Ramos (cell line): ENCODE measurements around the gene CCNB1IP1.
"Not testable (repeated sequence)": the region's sequence is repeated elsewhere in the genome, so short reads cannot be mapped to it uniquely, and the experiment has no call there.

ENCODE experiments used
- in situ Hi-C: fragments of 300-500 bp; cut with MboI; formaldehyde crosslinking; loops from one replicate; pipeline ENCODE4 v1.14.3; 2022; ENCODE audit warnings: low sequenced_read_pairs; ENCODE audit not compliant: unreplicated experiment

Gene CCNB1IP1

DNA sequence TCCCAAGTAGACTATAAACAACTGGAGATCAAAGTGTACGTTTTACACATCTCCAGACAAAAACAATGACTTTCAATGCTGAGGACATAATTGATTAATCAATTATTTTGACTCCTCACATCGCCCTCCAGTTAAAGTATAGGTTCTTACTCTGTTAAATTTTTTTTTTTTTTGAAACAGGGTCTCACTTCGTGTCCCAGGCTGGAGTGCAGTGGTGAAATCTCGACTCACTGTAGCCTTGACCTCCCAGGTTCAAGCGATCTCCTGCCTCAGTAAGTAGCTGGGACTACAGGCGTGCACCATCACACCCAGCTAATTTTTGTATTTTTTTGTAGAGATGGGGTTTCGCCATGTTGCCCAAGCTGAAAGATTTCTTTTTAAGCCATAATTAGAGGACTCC is 938 bp upstream of the CCNB1IP1 start:
- in situ Hi-C loops: loop anchor here (10.0 kb wide), 2 partner anchors 131 to 351 kb away; partner anchors contain the start of genes ANG, PIP4P1, PNP and RNASE4

DNA sequence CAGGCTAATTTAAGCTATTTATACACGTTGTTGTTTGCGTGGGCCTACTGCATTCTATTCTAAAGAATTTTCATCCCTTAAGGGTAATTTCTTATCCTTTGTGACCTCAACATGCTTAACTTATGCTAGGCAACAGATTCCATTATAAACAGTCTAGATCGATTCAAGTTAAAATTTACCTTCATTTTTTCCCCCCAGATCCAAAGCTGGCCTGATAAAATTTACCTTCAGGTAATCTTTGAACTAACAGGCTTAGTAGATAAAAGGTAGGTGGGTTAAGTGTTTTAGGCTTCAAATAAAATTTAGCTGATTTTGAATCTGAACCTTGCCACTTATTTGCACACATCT is 389 bp upstream of the CCNB1IP1 start:
- in situ Hi-C loops: loop anchor here (10.0 kb wide), 2 partner anchors 131 to 351 kb away; partner anchors contain the start of genes ANG, PIP4P1, PNP and RNASE4

DNA sequence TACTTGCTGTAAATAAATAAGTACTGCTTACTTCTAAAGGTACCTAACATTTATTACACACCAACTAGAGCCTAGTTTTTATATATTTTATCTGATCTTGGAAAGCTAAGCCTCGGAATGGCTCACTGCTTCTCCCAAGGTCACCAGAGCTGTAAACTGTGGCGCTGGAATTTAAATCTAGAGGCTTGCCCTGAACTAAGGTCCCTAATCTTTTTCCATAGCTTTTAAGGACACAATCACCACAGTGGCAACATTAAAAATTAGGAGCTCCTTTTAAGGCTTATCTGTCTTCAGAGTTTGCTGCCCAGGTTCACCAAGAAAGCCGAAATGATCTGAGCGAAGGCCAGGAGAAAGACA is 670 bp downstream of the CCNB1IP1 start:
- in situ Hi-C loops: loop anchor here (10.0 kb wide), 2 partner anchors 132 to 352 kb away; partner anchors contain the start of genes ANG, PIP4P1, PNP and RNASE4

- in situ Hi-C loops: loop anchor here (10.0 kb wide), 2 partner anchors 134 to 354 kb away; partner anchors contain the start of genes ANG, PIP4P1, PNP and RNASE4
Observed at GRCh38 chr14:20331053-20331613, 1.9 kb downstream of the CCNB1IP1 start.

GRCh38 chr14:20329355-20329754 is 3.7 kb downstream of the CCNB1IP1 start:
- in situ Hi-C loops: loop anchor here (5.0 kb wide), 1 partner anchor 283 kb away; no protein-coding TSS in a partner anchor

- in situ Hi-C loops: loop anchor here (5.0 kb wide), 1 partner anchor 284 kb away; no protein-coding TSS in a partner anchor
Observed at GRCh38 chr14:20328705-20329104, 4.4 kb downstream of the CCNB1IP1 start.

DNA sequence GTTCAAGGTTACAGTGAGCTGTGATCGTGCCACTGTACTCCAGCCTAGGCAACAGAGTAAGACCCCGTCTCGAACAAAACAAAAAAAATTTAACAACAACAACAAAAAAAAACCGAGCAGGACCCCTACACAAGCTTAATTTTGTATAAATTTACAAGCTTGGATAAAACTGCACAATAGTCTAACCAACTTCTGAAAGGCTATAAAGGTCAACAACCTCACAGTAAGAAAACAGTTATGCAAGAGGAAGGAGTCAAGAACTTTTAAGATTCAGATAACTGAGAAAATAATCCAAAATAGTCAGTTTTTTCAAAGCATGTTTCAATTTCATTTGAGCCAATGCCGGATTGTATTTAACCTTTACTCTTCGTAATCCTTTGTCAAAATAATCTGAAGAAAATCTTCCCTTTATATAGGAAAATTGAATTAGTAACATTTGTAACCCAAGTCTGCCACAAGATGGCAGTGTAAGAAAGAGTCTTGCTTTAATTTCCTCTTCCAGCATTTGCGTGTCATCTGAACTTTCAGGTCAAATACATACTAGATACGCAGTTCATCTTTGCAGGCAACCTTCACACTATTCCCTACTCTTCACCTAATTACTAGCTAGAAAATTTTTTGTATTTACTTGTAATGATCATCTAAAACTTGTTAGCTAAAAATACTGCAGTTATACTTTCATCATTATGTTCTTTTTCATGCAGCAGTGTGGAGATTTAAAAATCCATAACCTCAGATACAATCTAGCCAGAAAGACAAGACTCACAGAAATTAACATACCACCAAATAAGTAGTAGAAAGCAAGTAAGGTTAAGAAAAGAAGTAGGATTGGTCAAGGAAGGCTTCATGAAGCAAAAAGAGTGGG is 5.8 kb downstream of the CCNB1IP1 start:
- in situ Hi-C loops: loop anchor here (5.0 kb wide), 1 partner anchor 285 kb away; no protein-coding TSS in a partner anchor

DNA sequence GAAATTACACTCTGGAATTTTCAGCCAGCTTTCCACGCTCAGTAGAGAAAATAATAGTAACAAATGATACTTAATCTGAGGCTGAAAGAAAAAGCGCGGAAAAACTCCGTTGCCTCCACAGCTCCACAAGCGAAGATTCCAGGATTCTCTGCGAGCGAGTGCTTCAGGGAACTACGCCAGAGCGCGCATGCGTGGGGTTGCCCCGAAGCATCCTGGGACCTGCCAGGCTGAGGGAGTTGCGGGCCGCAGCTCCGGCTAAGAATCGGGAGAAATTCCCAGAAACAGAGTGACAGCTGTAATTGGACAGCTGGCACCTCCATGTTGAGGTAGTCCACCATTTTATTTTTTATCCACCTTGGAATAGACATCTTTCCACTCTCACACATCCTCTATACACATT is 15.4 kb downstream of the CCNB1IP1 start:
- in situ Hi-C loops: no loop called here

DNA sequence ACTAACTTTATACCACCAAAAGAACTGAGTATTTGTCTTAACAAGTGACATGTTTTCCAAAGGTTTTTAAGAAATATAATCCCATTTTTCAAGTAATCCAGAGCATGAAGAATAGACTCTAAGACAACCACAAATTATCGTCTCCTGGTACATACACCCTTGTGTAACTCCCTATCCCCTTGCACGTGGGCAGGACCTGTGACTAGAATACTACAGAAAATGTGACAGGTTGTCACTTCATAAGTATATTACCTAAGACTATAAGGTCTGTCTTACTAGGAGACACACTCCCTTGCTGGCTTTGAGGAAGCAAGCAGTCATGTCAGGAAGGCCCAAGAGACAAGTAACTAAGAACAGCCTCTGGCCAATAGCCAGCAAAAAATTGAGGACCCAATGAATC is 19.1 kb downstream of the CCNB1IP1 start:
- in situ Hi-C loops: no loop called here

- in situ Hi-C loops: no loop called here
Observed at GRCh38 chr14:20306079-20306423, 27.0 kb downstream of the CCNB1IP1 start.

DNA sequence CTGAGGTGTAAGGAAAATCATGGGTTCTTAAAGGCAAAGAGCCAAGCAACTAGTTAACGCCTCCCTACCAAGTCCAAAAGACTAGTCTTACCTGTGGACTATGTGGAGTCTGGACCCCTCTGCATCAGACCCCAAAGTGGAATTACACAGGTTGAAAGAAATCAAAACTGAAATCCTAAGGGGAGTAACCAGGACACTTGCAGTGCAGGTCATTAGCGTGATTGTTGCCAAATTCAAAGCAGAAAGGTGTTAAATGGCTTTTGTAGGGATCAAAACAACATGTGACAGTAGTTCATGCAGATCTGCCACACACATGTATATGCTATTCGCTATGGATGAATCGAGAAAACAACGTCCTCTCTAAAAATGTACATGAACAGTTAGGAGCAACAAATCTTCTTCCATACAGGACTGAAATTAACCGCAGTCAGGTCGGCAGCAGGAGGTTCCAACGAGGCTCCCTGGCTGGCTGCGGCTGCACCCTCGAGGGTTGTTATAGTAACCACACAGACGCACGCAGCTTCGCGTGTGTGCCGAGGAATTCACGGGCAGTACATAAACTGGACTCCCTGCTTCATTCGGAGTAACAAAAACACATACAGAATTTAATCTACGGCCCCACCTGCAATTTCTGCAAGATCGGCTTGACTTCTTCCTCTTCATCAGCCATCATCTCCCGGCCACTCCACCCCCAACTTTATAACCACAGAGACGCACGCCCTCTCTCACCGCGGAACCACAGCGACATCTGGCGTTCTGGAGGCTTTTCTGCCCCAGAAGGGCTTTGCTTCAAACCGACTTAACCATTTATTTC is 27.6 kb downstream of the CCNB1IP1 start, which contains the start of gene TTC5:
Gene TTC5 (minus strand): TSS at position 687 of the 814 bp plus-strand sequence. CDS start 14 bp downstream, at position 673.
- in situ Hi-C loops: no loop called here

DNA sequence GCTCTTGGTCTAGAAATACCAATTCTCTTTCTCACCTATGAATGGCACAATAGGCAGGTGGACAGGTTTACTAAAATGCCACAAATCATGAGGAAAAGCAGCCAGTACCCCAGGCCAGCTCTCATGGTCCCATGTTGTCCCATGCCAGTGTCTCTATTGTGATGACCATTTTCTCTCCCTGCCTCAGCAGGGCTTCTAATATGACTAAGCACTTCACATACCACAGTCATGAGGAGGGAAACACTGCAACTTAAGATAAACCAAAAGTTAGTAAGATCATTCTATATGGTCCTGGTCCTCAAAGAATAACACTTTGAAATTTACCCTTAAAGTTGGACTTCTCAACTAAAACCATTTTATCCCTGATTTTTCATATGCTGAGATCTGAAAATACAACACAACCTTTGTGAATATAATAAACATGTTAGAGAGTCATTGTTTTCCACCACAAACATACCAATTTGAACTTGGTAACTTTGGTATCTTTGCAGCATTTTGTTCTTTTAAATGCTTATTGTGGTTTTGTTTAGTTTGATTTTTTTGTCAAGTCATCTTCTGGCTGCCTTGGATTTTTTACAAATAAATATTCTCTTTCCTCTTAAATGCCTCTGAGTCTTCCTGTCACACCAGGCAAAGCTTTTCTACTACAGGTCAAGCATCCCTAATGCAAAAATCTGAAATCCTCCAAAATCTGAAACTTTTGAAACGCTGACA is 30.9 kb downstream of the CCNB1IP1 start:
- in situ Hi-C loops: no loop called here

DNA sequence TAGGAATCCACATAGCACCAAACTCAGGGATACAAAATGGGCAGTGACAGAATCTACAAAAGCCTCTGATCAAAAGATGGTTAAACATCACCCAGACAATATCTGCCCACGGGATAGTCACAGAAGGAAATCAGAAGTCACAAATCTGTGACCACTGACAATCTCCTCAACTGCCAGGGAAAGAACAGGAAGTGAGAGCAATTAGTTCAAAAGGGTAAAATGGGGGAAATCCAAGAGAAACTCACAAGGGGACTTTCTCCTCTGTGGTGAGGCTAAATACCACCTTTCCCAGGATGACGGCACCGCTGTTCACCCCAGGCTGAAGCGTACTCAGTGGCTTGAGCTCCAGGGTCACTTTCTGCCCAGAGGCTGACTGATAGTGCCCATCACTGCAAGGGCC is 38.0 kb downstream of the CCNB1IP1 start:
- in situ Hi-C loops: no loop called here

DNA sequence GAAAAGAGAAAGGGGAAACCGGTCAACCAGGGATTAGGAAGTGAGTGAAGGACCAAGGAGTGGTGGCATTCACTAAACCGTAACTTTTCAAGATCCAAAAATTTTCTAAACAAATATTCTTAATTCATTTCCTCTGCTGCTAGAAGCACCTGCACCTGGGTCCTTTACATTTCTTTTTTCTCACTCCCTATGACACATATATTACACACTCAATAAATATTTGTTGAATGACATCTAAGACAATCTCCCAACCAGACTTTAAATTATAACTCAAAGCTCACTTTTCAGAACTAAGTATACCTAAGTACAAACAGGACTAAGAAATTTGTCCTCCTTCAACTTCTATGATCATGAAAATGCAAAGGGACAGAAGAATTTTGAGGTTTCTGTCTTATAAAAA is 38.4 kb downstream of the CCNB1IP1 start:
- in situ Hi-C loops: no loop called here

DNA sequence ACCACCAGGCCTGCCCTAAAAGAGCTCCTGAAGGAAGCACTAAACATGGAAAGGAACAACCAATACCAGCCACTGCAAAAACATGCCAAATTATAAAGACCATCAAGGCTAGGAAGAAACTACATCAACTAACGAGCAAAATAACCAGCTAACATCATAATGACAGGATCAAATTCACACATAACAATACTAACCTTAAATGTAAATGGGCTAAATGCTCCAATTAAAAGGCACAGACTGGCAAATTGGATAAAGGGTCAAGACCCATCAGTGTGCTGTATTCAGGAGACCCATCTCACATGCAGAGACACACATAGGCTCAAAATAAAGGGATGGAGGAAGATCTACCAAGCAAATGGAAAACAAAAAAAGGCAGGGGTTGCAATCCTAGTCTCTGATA is 51.1 kb downstream of the CCNB1IP1 start:
- in situ Hi-C loops: not testable (repeated sequence)

DNA sequence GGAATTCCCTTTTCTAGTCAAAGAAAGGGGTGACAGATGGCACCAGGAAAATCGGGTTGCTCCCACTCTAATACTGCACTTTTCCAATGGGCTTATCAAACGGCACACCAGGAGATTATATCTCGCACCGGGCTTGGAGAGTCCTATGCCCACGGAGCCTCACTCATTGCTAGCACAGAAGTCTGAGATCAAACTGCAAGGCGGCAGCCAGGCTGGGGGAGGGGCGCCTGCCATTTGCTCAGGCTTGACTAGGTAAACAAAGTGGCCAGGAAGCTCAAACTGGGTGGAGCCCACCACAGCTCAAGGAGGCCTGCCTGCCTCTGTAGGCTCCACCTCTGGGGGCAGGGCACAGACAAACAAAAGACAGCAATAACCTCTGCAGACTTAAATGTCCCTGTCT is 52.8 kb downstream of the CCNB1IP1 start:
- in situ Hi-C loops: not testable (repeated sequence)

- in situ Hi-C loops: no loop called here
Observed at GRCh38 chr14:20278414-20278813, 54.7 kb downstream of the CCNB1IP1 start.

- in situ Hi-C loops: no loop called here
Observed at GRCh38 chr14:20277409-20277808, 55.7 kb downstream of the CCNB1IP1 start.

DNA sequence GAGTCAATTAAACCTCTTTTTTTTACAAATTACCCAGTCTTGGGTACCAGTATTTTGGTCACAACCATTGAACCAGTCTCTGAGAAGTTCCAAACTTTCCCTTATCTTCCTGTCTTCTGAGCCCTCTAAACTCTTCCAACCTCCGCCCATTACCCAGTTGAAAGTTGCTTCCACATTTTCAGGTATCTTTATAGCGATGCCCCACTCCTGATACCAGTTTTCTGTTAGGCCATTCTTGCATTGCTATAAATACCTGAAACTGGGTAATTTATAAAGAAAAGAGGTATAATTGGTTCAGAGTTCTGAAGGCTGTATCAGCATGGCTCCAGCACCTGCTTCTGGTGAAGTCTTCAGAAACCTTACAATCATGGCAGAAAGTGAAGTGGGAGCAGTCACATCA is 59.0 kb downstream of the CCNB1IP1 start:
- in situ Hi-C loops: no loop called here

DNA sequence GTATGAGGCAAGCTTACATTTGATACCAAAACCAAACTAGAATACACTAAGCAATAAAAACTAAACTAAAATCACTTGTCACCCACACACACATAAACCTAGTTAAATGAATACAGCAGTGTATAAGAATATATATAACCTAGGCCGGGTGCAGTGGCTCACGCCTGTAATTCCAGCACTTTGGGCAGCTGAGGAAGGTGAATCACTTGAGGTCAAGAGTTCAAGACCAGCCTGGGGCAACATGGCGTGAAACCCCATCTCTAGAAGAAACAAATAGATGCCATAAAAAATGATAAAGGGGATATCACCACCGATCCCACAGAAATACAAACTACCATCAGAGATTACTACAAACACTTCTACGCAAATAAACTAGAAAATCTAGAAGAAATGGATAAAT is 68.7 kb downstream of the CCNB1IP1 start:
- in situ Hi-C loops: not testable (repeated sequence)
